Measurements from ENCODE around the gene MAN1A1. TPM values are rescaled to one million over a fixed set of nuclear protein-coding genes. Genes with fewer than 3 reads are reported as not detected.

The MAN1A1 gene
- polyA plus RNA-seq, 1 donor from 2014 or later: 4.6 TPM

DNA sequence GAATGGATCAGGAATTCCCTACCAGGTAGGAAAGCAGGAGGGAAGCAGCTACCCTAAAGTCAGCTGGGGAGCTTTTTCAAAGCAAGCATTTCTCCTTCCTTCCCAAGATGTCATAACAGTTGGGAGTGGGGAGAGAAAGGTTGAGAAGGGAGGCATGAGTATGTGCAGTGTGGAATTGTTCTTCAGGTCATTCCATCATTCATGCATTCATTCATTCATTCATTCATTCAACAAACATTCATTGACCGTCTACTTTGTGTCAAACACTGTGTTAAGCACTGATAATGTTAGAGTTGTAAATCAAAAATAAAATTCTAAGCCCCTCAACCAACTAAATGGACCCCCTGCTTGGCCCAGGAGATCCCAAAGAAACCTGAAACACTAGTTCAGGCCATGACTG lies 221.9 kb downstream of the MAN1A1 start:
- Histone ChIP-seq H3K9me2 (ENCODE audit: insufficient read depth, low read length) (no peaks in the 10 kb centered on the region), H3K27ac (ENCODE audit: low read length) (no peak overlapping the region), H3K4me2 (ENCODE audit: low read length) (no peak overlapping the region), H4K20me1 (ENCODE audit: insufficient read depth) (no peaks in the 10 kb centered on the region), H3K79me2 (replicated peaks; ENCODE audit: insufficient read depth, low read length) (no peaks in the 10 kb centered on the region), H3K27me3 (ENCODE audit: insufficient read depth, low read depth, low read length) (no peaks in the 10 kb centered on the region), H3K9me3 (ENCODE audit: low read length) (no peaks in the 10 kb centered on the region), H3F3A (ENCODE audit: insufficient read depth, low read length, poor library complexity, severe bottlenecking) (no peaks in the 10 kb centered on the region), H3K36me3 (ENCODE audit: insufficient read depth, low read length) (no peaks in the 10 kb centered on the region), H3K9ac (ENCODE audit: low read length) (no peak overlapping the region), H3K4me3 (ENCODE audit: low read length) (no peak overlapping the region), H2AFZ (ENCODE audit: low read depth, low read length) (no peak overlapping the region)
- TF ChIP-seq TAF1 (IDR thresholded peaks at IDR 0.05; ENCODE audit: low read depth) (no peak), RAD21 (conservative IDR thresholded peaks at IDR 0.05) (no peak)

Small RNA genes lying within 50 kb of the gene (small RNA-seq; reads per million reads assigned to genes)
- 0 reads per million in 3 experiments for gene AL022722.2
- 0 reads per million in 3 experiments for gene RNU6-194P

All from neural cell (in vitro differentiated cells).